Measurements from ENCODE around the gene ACSL5.

- TF ChIP-seq CTCF (optimal IDR thresholded peaks at IDR 0.05 in 1 of 3, IDR thresholded peaks at IDR 0.05 in 1 of 3, conservative IDR thresholded peaks at IDR 0.05 in 1 of 3; ENCODE audit: extremely low read depth in 1 of 3, insufficient read depth in 2 of 3, low read length in 3 of 3), result no peak
- no peak for TF ChIP-seq EZH2 (IDR thresholded peaks at IDR 0.05; ENCODE audit: low read length)
Observed at GRCh38 chr10:112370424-112370819, 3.5 kb upstream of the ACSL5 start.

Measured in keratinocyte (primary cell).